GM12891 (cell line): ENCODE results near the gene DEGS1.
A peak's percentile ranks its signal among the peaks of the same experiment; 100 is the strongest.

ENCODE experiments used
- DNase-seq: peaks from one replicate; pipeline ENCODE4 v3.0.0; 2011; ENCODE audit warnings: low spot score; ENCODE audit not compliant: insufficient read length
- FAIRE-seq: peaks from 2 replicates; lab custom pipeline; 2011; peaks lifted over from hg19 to GRCh38; lab: Jason Lieb, UNC
- PAX5 ChIP-seq: IDR thresholded peaks from 2 replicates; pipeline ENCODE4 v1.6.1; 2011; ENCODE audit warnings: low read length, moderate library complexity, mild to moderate bottlenecking; ENCODE audit not compliant: insufficient read depth, severe bottlenecking
- POLR2A ChIP-seq: IDR thresholded peaks from 2 replicates; pipeline ENCODE4 v1.6.1; 2011; ENCODE audit warnings: low read depth, low read length, control low read depth
- POLR2AphosphoS5 ChIP-seq: IDR thresholded peaks from 2 replicates; pipeline ENCODE4 v1.6.1; 2011; ENCODE audit warnings: low read depth, low read length, control low read depth
- POU2F2 ChIP-seq: IDR thresholded peaks from 2 replicates; pipeline ENCODE4 v1.6.1; 2011; ENCODE audit warnings: low read depth, mild to moderate bottlenecking, control low read depth, low read length, moderate library complexity
- SPI1 ChIP-seq: IDR thresholded peaks from 2 replicates; pipeline ENCODE4 v1.6.1; 2011; ENCODE audit warnings: low read depth, low read length, control low read depth
- TAF1 ChIP-seq: IDR thresholded peaks from 2 replicates; pipeline ENCODE4 v1.6.1; 2011; ENCODE audit warnings: low read depth, low read length, control low read depth

The DEGS1 gene

DNA sequence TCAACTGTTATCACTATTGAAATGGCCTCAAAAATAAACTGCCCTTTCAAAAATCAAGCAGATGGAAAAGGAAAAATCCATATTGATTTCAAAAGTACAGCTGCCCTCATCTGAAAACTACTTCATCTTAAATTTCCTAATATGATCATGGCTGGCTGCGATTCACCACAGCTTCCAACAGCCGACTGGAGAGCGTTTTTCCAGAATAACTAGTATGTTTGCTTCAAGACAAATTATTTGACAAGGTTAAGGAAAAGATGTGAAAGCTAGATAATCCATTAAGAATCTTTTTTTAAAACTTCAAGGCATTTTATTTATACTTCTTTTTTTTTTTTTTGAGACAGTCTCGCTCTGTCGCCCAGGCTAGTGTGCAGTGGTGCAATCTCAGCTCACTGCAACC lies 4.1 kb upstream of the DEGS1 start:
- no peak for DNase-seq
- no peak for FAIRE-seq
- no peak for TF ChIP-seq SPI1
- no peak for TF ChIP-seq TAF1
- no peak for TF ChIP-seq PAX5
- no peak for TF ChIP-seq POLR2AphosphoS5
- TF ChIP-seq POLR2A: no peak
- no peak for TF ChIP-seq POU2F2

DNA sequence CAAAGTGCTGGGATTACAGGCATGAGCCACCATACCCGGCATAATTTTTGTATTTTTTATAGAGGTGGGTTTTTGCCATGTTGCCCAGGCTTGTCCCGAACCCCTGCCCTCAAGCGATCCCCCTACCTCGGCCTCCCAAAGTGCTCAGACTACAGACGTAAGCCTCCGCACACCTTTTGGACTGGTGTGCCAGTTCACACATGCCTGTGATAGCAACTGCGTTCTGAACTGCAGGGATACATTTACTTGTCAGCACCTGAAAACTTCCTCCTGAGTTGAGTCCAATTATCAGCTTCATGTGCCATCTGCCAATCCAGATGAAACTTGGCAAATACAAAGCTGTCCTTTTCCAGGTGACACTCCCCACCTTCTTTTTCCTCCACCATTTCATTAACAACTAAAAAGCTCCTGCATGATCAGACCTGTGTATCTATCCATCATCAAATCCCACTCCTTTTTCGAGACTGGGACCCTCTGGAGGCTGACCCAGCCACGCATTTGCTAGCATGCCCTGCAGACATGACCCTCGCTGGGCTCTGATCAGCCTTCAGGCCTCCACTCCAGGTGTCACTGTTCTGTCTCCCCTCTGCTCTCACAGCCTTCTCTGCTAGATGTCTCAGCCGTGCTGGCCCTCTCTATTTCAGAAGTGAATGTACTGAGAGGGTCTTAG lies 2.1 kb upstream of the DEGS1 start:
- FAIRE-seq (peak; percentile 38), DNase-seq (no peak)
- TF ChIP-seq POLR2A (no peak), POLR2AphosphoS5 (no peak), TAF1 (no peak), POU2F2 (no peak), SPI1 (no peak), PAX5 (no peak)

- DNase-seq: no peak
- TF ChIP-seq TAF1: no peak
- no peak for TF ChIP-seq POLR2AphosphoS5
- TF ChIP-seq PAX5: no peak
- no peak for TF ChIP-seq POLR2A
- TF ChIP-seq SPI1: no peak
- TF ChIP-seq POU2F2: no peak
- no peak for FAIRE-seq
Observed at GRCh38 chr1:224181453-224181810, 1.6 kb upstream of the DEGS1 start.

GRCh38 chr1:224182057-224182865 lies 779 bp upstream of the DEGS1 start:
- DNase-seq (peak; percentile 48), FAIRE-seq (peak; percentile 91)
- TF ChIP-seq PAX5 (peak; percentile 67), POLR2A (no peak), TAF1 (0 out of 2 replicates have a peak, but pooled peaks have one; percentile 12), POLR2AphosphoS5 (no peak)

- FAIRE-seq (peak; percentile 64), DNase-seq (peak; percentile 35)
- no peak for TF ChIP-seq POU2F2
- TF ChIP-seq SPI1: no peak
- TF ChIP-seq POLR2AphosphoS5: no peak
Observed at GRCh38 chr1:224183591-224184312, 712 bp downstream of the DEGS1 start.

GRCh38 chr1:224185208-224185607 lies 2.2 kb downstream of the DEGS1 start:
- FAIRE-seq (no peak), DNase-seq (no peak)
- TF ChIP-seq SPI1 (no peak), PAX5 (no peak), POU2F2 (no peak), POLR2A (no peak), POLR2AphosphoS5 (no peak), TAF1 (no peak)

- DNase-seq: no peak
- FAIRE-seq: no peak
- TF ChIP-seq TAF1: no peak
- no peak for TF ChIP-seq SPI1
- no peak for TF ChIP-seq POU2F2
- no peak for TF ChIP-seq POLR2A
- TF ChIP-seq PAX5: no peak
- TF ChIP-seq POLR2AphosphoS5: no peak
Observed at GRCh38 chr1:224188286-224188685, 5.2 kb downstream of the DEGS1 start.

DNA sequence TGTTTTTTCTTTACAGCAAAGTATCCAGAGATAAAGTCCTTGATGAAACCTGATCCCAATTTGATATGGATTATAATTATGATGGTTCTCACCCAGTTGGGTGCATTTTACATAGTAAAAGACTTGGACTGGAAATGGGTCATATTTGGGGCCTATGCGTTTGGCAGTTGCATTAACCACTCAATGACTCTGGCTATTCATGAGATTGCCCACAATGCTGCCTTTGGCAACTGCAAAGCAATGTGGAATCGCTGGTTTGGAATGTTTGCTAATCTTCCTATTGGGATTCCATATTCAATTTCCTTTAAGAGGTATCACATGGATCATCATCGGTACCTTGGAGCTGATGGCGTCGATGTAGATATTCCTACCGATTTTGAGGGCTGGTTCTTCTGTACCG lies 6.5 kb downstream of the DEGS1 start:
- TF ChIP-seq SPI1 (no peak), TAF1 (no peak), POU2F2 (no peak), POLR2AphosphoS5 (no peak), POLR2A (no peak), PAX5 (no peak)
- FAIRE-seq (no peak), DNase-seq (no peak)
